ENCODE data around the gene CNR1. TPM values are rescaled to one million over a fixed set of nuclear protein-coding genes. Genes with fewer than 3 reads are reported as not detected.
A peak's percentile ranks its signal among the peaks of the same experiment; 100 is the strongest.

The CNR1 gene
- total RNA-seq (10 to 100 TPM in 1 of 2 donors, under 1 TPM in 1; 0.85 to 18.3 TPM), polyA plus RNA-seq (1 to 10 TPM; 3.5 to 7.6 TPM)
- long read RNA-seq, donor 1 = 0 reads
- long read RNA-seq, donor 2 = 0 reads
- long read RNA-seq, donor 3 = 0 reads
- long read RNA-seq, donor 4 = 0 reads
- long read RNA-seq, donor 5, partial matches to known transcripts = 0 of 1 reads
- long read RNA-seq, donor 5, other reads (novel, unspliced or antisense) = 0 of 1 reads

- Histone ChIP-seq H3K4me3 (peak within 1 kb of the TSS; percentile 30), H3K27ac (ENCODE audit: low read depth in 1 of 2, low read length in 1 of 2) (peak within 1 kb of the TSS in 1 of 2 donors; percentile 30), H3K9me3 (ENCODE audit: control insufficient read depth in 4 of 4, insufficient read depth in 3 of 4, low read length in 3 of 4) (peaks cover 0 to 3% (median 0%) of the 10 kb centered on the region in 4 donors), H3K9ac (ENCODE audit: insufficient read depth in 1 of 2, low read length in 2 of 2) (no peak within 1 kb of the TSS), H3K36me3 (ENCODE audit: control insufficient read depth in 4 of 4, insufficient read depth in 4 of 4, low read length in 4 of 4) (no peaks in the 10 kb centered on the region), H3K27me3 (ENCODE audit: control insufficient read depth in 3 of 3, insufficient read depth in 3 of 3, low read length in 2 of 3) (peaks cover 5 to 70% (median 60%) of the 10 kb centered on the region in 3 donors), H3K4me1 (ENCODE audit: control insufficient read depth in 5 of 5, insufficient read depth in 5 of 5, low read length in 5 of 5) (peaks cover 0 to 13% (median 5%) of the 10 kb centered on the region in 5 donors)
- ATAC-seq (ENCODE audit: insufficient read depth, low FRiP score) (peak; percentile 83), DNase-seq (peak; percentile 49 to 63 (median 62))
- 1% methylated on average over 44 to 78 of the region's 78 CpGs for WGBS, 2 donors
- no peak for TF ChIP-seq CTCF (IDR thresholded peaks at IDR 0.05; ENCODE audit: control extremely low read depth, extremely low read depth)
These were observed at the start of gene CNR1 for GRCh38 chr6:88165844-88166492. Gene CNR1 (minus strand): TSS chr6:88166347. CDS start chr6:88145274, 21,073 bp downstream.

- Histone ChIP-seq H3K9ac (ENCODE audit: insufficient read depth in 1 of 2, low read length in 2 of 2) (no peak overlapping the region), H3K4me3 (no peak overlapping the region), H3K27ac (ENCODE audit: low read depth in 1 of 2, low read length in 1 of 2) (no peak overlapping the region), H3K27me3 (ENCODE audit: control insufficient read depth in 3 of 3, insufficient read depth in 3 of 3, low read length in 2 of 3) (no peaks in the 10 kb centered on the region), H3K36me3 (ENCODE audit: control insufficient read depth in 4 of 4, insufficient read depth in 4 of 4, low read length in 4 of 4) (no peaks in the 10 kb centered on the region), H3K4me1 (ENCODE audit: control insufficient read depth in 5 of 5, insufficient read depth in 5 of 5, low read length in 5 of 5) (no peaks in the 10 kb centered on the region), H3K9me3 (ENCODE audit: control insufficient read depth in 4 of 4, insufficient read depth in 3 of 4, low read length in 3 of 4) (no peaks in the 10 kb centered on the region)
- ATAC-seq (ENCODE audit: insufficient read depth, low FRiP score) = no peak
- no peak for DNase-seq
- TF ChIP-seq CTCF (IDR thresholded peaks at IDR 0.05; ENCODE audit: control extremely low read depth, extremely low read depth) = no peak
- WGBS, 2 donors = 77 to 84% methylated on average over 4 of the region's 4 CpGs
These were observed 45.3 kb upstream of the CNR1 start for GRCh38 chr6:88211446-88211845.

DNA sequence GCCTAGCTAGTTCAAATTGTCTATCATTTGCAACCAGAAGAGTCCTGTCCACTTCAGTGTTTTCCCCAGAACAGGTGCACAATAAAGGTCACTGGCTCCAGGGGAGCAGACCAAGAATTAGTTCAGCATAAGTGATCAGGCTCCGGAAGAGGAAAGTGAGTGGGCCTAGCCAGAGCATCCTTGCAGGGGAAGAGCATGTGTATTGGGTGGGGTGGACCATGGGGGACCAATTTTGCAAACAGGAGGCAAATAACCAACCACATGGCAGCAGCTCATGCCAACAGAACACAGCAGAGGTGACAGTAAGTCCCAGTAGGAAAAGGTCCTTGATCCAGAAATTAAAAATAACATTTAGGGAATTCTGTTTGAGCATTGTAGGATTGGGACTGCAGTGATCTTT is 43.2 kb upstream of the CNR1 start:
- no peak for ATAC-seq (ENCODE audit: insufficient read depth, low FRiP score)
- Histone ChIP-seq H3K4me3 (no peak overlapping the region), H3K36me3 (ENCODE audit: control insufficient read depth in 4 of 4, insufficient read depth in 4 of 4, low read length in 4 of 4) (no peaks in the 10 kb centered on the region), H3K27me3 (ENCODE audit: control insufficient read depth in 3 of 3, insufficient read depth in 3 of 3, low read length in 2 of 3) (no peaks in the 10 kb centered on the region), H3K4me1 (ENCODE audit: control insufficient read depth in 5 of 5, insufficient read depth in 5 of 5, low read length in 5 of 5) (no peaks in the 10 kb centered on the region), H3K9ac (ENCODE audit: insufficient read depth in 1 of 2, low read length in 2 of 2) (no peak overlapping the region), H3K27ac (ENCODE audit: low read depth in 1 of 2, low read length in 1 of 2) (no peak overlapping the region), H3K9me3 (ENCODE audit: control insufficient read depth in 4 of 4, insufficient read depth in 3 of 4, low read length in 3 of 4) (peaks cover 0 to 2% (median under 1%) of the 10 kb centered on the region in 4 donors)
- TF ChIP-seq CTCF (IDR thresholded peaks at IDR 0.05; ENCODE audit: control extremely low read depth, extremely low read depth) = no peak
- WGBS, 2 donors = 84 to 93% methylated on average over 1 of the region's 1 CpG
- no peak for DNase-seq
